ENCODE measurements around the gene SPATA18.

SPATA18 gene, protein sequence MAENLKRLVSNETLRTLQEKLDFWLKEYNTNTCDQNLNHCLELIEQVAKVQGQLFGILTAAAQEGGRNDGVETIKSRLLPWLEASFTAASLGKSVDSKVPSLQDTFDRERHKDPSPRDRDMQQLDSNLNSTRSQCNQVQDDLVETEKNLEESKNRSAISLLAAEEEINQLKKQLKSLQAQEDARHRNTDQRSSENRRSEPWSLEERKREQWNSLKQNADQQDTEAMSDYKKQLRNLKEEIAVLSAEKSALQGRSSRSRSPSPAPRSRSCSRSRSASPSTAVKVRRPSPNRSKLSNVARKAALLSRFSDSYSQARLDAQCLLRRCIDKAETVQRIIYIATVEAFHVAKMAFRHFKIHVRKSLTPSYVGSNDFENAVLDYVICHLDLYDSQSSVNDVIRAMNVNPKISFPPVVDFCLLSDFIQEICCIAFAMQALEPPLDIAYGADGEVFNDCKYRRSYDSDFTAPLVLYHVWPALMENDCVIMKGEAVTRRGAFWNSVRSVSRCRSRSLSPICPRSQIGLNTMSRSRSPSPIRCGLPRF

DNA sequence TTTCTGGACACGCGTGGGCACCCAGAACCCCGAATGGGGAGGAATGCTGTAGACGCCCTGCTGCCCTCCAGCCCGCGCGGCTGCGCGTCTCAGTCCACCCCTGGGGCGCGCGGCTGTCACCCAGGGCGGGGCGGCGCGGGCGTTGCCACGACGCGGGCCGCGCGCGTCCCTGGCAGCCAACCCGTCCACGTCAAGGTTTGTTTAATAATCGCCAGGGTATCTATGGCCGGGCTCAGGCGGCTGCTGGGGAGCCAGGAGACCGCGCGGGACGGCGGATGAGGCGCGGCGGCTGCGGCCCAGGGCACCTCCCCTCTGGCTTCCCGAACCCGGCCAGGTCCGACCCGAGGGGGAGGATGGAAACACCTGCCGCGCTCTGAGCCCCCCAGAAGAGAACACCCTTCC is at the start of gene SPATA18:
TSS of gene SPATA18 (plus strand) at position 92 of the 402 bp plus-strand sequence. CDS start 401 bp downstream, outside the sequence.
- TF ChIP-seq, protein P1, sequence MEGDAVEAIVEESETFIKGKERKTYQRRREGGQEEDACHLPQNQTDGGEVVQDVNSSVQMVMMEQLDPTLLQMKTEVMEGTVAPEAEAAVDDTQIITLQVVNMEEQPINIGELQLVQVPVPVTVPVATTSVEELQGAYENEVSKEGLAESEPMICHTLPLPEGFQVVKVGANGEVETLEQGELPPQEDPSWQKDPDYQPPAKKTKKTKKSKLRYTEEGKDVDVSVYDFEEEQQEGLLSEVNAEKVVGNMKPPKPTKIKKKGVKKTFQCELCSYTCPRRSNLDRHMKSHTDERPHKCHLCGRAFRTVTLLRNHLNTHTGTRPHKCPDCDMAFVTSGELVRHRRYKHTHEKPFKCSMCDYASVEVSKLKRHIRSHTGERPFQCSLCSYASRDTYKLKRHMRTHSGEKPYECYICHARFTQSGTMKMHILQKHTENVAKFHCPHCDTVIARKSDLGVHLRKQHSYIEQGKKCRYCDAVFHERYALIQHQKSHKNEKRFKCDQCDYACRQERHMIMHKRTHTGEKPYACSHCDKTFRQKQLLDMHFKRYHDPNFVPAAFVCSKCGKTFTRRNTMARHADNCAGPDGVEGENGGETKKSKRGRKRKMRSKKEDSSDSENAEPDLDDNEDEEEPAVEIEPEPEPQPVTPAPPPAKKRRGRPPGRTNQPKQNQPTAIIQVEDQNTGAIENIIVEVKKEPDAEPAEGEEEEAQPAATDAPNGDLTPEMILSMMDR (IDR thresholded peaks at IDR 0.05; ENCODE audit: low read depth, low read length, missing control alignments): no peak
- no peak for DNase-seq (ENCODE audit: low read depth)
- peak within 1 kb of the TSS; percentile 58 for H3K4me3 ChIP-seq (ENCODE audit: low read depth, low read length)

DNA sequence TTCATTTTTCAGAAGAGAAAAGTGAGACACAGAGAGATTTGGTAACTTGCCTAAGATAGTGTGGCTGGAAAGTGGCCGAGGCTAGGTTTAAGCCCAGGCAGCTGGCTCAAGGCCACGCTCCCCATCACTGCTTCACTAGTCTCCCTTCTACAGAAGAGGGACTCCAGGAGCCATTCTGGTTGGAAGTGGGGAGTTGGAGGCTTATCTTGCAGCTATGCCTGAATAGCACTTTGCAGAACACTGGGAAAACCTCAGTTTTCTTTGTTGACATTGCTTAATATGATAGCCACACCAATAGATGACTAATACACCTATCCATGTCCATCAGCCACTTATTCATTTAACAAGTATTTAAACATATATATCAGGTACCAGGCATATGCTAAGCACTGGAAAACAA is 49.5 kb upstream of the SPATA18 start:
- TF ChIP-seq, protein P1 (IDR thresholded peaks at IDR 0.05; ENCODE audit: low read depth, low read length, missing control alignments): no peak
- DNase-seq (ENCODE audit: low read depth): no peak
- H3K4me3 ChIP-seq (ENCODE audit: low read depth, low read length): no peak overlapping the region

DNA sequence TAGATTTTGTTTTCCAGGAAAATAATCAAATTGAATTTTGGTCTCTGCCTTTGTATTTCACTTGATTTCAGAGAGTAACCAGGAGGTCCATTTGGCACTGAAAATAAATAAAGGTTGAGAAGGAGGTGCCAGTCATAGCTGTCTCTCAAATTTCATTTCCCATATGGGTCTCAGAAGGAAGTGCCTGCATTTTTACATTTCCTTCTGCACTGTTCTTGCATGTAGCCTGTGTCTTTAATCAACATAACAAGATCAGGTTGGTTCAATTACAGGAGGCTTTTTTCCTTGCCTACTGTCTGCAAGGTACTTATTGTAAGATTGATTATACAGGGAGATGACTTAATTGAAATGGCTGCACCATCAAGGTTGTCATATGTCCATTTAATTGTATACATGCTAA is 46.7 kb upstream of the SPATA18 start:
- no peak for DNase-seq (ENCODE audit: low read depth)
- no peak overlapping the region for H3K4me3 ChIP-seq (ENCODE audit: low read depth, low read length)
- TF ChIP-seq, protein P1 (IDR thresholded peaks at IDR 0.05; ENCODE audit: low read depth, low read length, missing control alignments): no peak

DNA sequence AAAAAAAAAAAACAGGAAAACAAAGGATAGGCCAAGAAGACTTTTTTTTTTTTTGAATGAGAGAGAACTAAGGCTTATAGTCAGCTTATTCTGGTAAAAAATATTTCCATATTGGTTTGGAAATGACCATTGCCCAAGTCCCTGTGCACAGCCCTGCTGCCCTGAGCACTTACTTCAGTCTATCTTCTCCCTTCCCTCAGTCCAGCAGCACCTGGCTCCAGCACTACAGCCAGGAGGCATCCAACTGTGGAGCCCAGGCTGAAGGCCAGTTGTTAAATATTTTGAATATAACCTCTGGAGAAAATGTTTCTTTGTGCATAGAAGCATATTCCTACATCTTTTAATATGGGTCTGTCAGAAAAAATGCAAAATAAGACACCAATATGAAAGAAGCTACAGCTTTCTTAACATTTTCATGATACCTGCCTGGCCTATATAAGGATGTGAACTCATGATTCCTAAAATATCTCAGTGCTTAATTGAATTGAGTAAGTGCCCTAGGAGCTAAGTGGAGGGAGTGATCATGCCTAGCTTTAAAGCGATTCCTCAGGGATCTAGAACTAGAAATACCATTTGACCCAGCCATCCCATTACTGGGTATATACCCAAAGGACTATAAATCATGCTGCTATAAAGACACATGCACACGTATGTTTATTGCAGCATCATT is 45.4 kb upstream of the SPATA18 start:
- H3K4me3 ChIP-seq (ENCODE audit: low read depth, low read length): no peak overlapping the region
- TF ChIP-seq, protein P1 (IDR thresholded peaks at IDR 0.05; ENCODE audit: low read depth, low read length, missing control alignments): no peak
- no peak for DNase-seq (ENCODE audit: low read depth)

DNA sequence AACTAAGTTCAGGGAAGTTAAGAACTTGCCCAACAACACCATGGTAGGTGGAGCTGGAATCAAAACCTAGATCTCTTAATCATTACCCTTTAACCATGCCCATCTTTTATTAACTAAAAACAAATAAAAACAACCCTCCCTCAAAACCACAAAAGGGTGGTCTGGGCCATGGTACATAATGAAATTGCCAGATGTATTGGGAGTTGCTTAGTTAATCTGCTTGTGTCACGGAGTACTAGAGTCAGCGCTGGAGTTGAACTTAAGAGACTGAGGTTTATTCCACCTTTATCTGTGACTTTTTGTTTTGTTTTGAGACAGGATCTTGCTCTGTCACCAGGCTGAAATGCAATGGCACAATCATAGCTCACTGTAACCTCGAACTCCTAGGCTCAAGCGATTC is 44.2 kb upstream of the SPATA18 start:
- TF ChIP-seq, protein P1 (IDR thresholded peaks at IDR 0.05; ENCODE audit: low read depth, low read length, missing control alignments): no peak
- no peak for DNase-seq (ENCODE audit: low read depth)
- no peak overlapping the region for H3K4me3 ChIP-seq (ENCODE audit: low read depth, low read length)

DNA sequence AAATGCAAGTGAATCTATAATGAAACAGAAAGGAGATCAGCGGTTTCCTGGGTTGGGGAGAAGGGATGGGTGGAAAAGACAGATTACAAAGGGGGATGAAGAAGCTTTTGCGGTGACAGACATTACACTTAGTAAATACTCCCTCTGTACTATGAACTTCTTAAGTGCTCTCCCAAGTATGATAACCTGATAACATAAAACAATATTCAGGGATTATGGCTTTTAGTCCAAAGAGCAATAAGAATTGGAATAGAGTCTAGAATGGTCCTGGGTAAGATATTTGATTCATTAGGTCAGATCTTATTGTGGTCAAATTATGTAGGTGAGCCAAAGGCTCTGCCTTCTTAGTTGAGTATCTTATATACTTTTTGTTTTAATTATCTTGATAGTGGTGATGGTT is 40.1 kb upstream of the SPATA18 start:
- TF ChIP-seq, protein P1 (IDR thresholded peaks at IDR 0.05; ENCODE audit: low read depth, low read length, missing control alignments): no peak
- DNase-seq (ENCODE audit: low read depth): no peak
- no peak overlapping the region for H3K4me3 ChIP-seq (ENCODE audit: low read depth, low read length)
